ENCODE measurements around the gene ANGPTL4. TPM values are rescaled to one million over a fixed set of nuclear protein-coding genes. Genes with fewer than 3 reads are reported as not detected.
"Not testable (repeated sequence)": the region's sequence is repeated elsewhere in the genome, so short reads cannot be mapped to it uniquely, and the experiment has no call there.

ANGPTL4 gene
- 1.1 and 1.2 TPM in 2 replicates for total RNA-seq

- Histone ChIP-seq H2AFZ (ENCODE audit: low read length) (peak within 1 kb of the TSS; percentile 41), H3K36me3 (ENCODE audit: insufficient read depth, low read length) (peaks cover 8% of the 10 kb centered on the region), H3K27ac (ENCODE audit: low read depth, low read length) (peak within 1 kb of the TSS; percentile 80), H3K4me3 (ENCODE audit: insufficient read depth, low read length) (peak within 1 kb of the TSS; percentile 86), H4K20me1 (ENCODE audit: insufficient read depth, low read length) (peaks cover 20% of the 10 kb centered on the region), H3K4me2 (ENCODE audit: insufficient read depth, low read length) (peak within 1 kb of the TSS; percentile 79), H3K9me3 (ENCODE audit: low read depth, low read length) (no peaks in the 10 kb centered on the region), H3K27me3 (ENCODE audit: insufficient read depth, low read length) (no peaks in the 10 kb centered on the region), H3K4me1 (ENCODE audit: insufficient read depth, low read length) (peaks cover 52% of the 10 kb centered on the region), H3K79me2 (ENCODE audit: insufficient read depth, low read length) (no peaks in the 10 kb centered on the region)
- TF ChIP-seq CTCF (IDR thresholded peaks at IDR 0.05; ENCODE audit: extremely low read depth, low read depth, low read length): peak; percentile 11
- peak; percentile 91 for DNase-seq (ENCODE audit: insufficient read length, low spot score, missing footprints)
These were observed at the start of gene ANGPTL4 for GRCh38 chr19:8363803-8364771. ANGPTL4 (plus strand) TSS chr19:8364155; CDS start chr19:8364322, 167 bp downstream.

GRCh38 chr19:8314981-8315640 lies 48.8 kb upstream of the ANGPTL4 start:
- H3K4me2 ChIP-seq (ENCODE audit: insufficient read depth, low read length); H3K4me3 ChIP-seq (ENCODE audit: insufficient read depth, low read length); H4K20me1 ChIP-seq (ENCODE audit: insufficient read depth, low read length); H2AFZ ChIP-seq (ENCODE audit: low read length); H3K9me3 ChIP-seq (ENCODE audit: low read depth, low read length); H3K4me1 ChIP-seq (ENCODE audit: insufficient read depth, low read length); H3K27me3 ChIP-seq (ENCODE audit: insufficient read depth, low read length); DNase-seq (ENCODE audit: insufficient read length, low spot score, missing footprints); H3K27ac ChIP-seq (ENCODE audit: low read depth, low read length): not testable (repeated sequence)
- Histone ChIP-seq H3K79me2 (ENCODE audit: insufficient read depth, low read length) (peaks cover 13% of the 10 kb centered on the region), H3K36me3 (ENCODE audit: insufficient read depth, low read length) (peaks cover 47% of the 10 kb centered on the region)

GRCh38 chr19:8316351-8317125 lies 47.4 kb upstream of the ANGPTL4 start:
- H3K27me3 ChIP-seq (ENCODE audit: insufficient read depth, low read length): no peaks in the 10 kb centered on the region
- DNase-seq (ENCODE audit: insufficient read length, low spot score, missing footprints): no peak
- H3K4me3 ChIP-seq (ENCODE audit: insufficient read depth, low read length): no peak overlapping the region
- H3K79me2 ChIP-seq (ENCODE audit: insufficient read depth, low read length): peaks cover 26% of the 10 kb centered on the region
- no peak overlapping the region for H3K4me2 ChIP-seq (ENCODE audit: insufficient read depth, low read length)
- peaks cover 15% of the 10 kb centered on the region for H3K4me1 ChIP-seq (ENCODE audit: insufficient read depth, low read length)
- no peak overlapping the region for H2AFZ ChIP-seq (ENCODE audit: low read length)
- TF ChIP-seq CTCF (IDR thresholded peaks at IDR 0.05; ENCODE audit: extremely low read depth, low read depth, low read length): no peak
- peaks cover under 1% of the 10 kb centered on the region for H4K20me1 ChIP-seq (ENCODE audit: insufficient read depth, low read length)
- H3K27ac ChIP-seq (ENCODE audit: low read depth, low read length): no peak overlapping the region
- peaks cover 36% of the 10 kb centered on the region for H3K36me3 ChIP-seq (ENCODE audit: insufficient read depth, low read length)
- H3K9me3 ChIP-seq (ENCODE audit: low read depth, low read length): no peaks in the 10 kb centered on the region

GRCh38 chr19:8318835-8319234 lies 45.1 kb upstream of the ANGPTL4 start:
- H3K79me2 ChIP-seq (ENCODE audit: insufficient read depth, low read length): peaks cover 43% of the 10 kb centered on the region
- peaks cover 25% of the 10 kb centered on the region for H3K4me1 ChIP-seq (ENCODE audit: insufficient read depth, low read length)
- H3K27me3 ChIP-seq (ENCODE audit: insufficient read depth, low read length); H3K9me3 ChIP-seq (ENCODE audit: low read depth, low read length); H3K27ac ChIP-seq (ENCODE audit: low read depth, low read length); H3K4me2 ChIP-seq (ENCODE audit: insufficient read depth, low read length); H3K4me3 ChIP-seq (ENCODE audit: insufficient read depth, low read length); H2AFZ ChIP-seq (ENCODE audit: low read length): not testable (repeated sequence)
- H3K36me3 ChIP-seq (ENCODE audit: insufficient read depth, low read length): peaks cover 43% of the 10 kb centered on the region
- peaks cover 24% of the 10 kb centered on the region for H4K20me1 ChIP-seq (ENCODE audit: insufficient read depth, low read length)
- DNase-seq (ENCODE audit: insufficient read length, low spot score, missing footprints): peak; percentile 80
